HEK293 (cell line): ENCODE data around the gene INAVA.

Experiments used
- CTCF ChIA-PET: fragments of 350-600 bp; formaldehyde crosslinking; extraction: SDS; loops from one replicate; lab custom pipeline; 2021; ENCODE audit warnings: antibody characterized with exemption; lab: Yijun Ruan, JAX
- POLR2A ChIA-PET: fragments of 300-600 bp; formaldehyde crosslinking; extraction: SDS; loops from one replicate; lab custom pipeline; 2020; ENCODE audit warnings: antibody characterized with exemption, inconsistent platforms; lab: Yijun Ruan, JAX
- H3K27ac ChIP-seq: fragments of 200-500 bp; sonication (Bioruptor generic); 2 replicates; pipeline ENCODE4 v1.5.1; 2014; ENCODE audit warnings: low read depth, low read length, control low read depth, inconsistent platforms; ENCODE audit errors: extremely low read depth
- H3K36me3 ChIP-seq, 2 experiments: fragments of 200-500 bp in 1 of 2; sonication (Bioruptor generic) in 1 of 2; 1 replicate in 1 of 2; 2 replicates in 1 of 2; pipeline ENCODE4 v1.5.1; 2014 to 2017; ENCODE audit warnings: inconsistent platforms in 2 of 2, low read length in 2 of 2; ENCODE audit not compliant: control insufficient read depth in 2 of 2, insufficient read depth in 1 of 2
- H3K4me1 ChIP-seq: fragments of 200-500 bp; sonication (Bioruptor generic); 2 replicates; pipeline ENCODE4 v1.5.1; 2014; ENCODE audit warnings: mild to moderate bottlenecking, low read length, inconsistent platforms; ENCODE audit not compliant: control insufficient read depth, insufficient read depth
- H3K4me3 ChIP-seq: 2 replicates; pipeline ENCODE4 v1.5.1; 2011; ENCODE audit warnings: low read depth, mild to moderate bottlenecking, control low read depth, low read length, moderate library complexity
- H3K9me3 ChIP-seq: fragments of 200-500 bp; sonication (Bioruptor generic); 2 replicates; pipeline ENCODE4 v1.5.1; 2014; ENCODE audit warnings: low read depth, low read length, inconsistent platforms; ENCODE audit not compliant: control insufficient read depth, insufficient read depth
- BCL11A ChIP-seq: fragments of 450-650 bp; formaldehyde crosslinking; IDR thresholded peaks from 2 replicates; pipeline ENCODE4 v1.5.1; 2016; ENCODE audit warnings: low read depth, missing biosample characterization, missing genetic modification characterization
- IKZF3 ChIP-seq: fragments of 450-650 bp; IDR thresholded peaks from 2 replicates; pipeline ENCODE4 v1.5.0; 2018; ENCODE audit warnings: missing biosample characterization, mild to moderate bottlenecking, missing genetic modification characterization, moderate library complexity
- KLF1 ChIP-seq: fragments of 450-650 bp; formaldehyde crosslinking; IDR thresholded peaks from 2 replicates; pipeline ENCODE4 v1.5.1; 2016; ENCODE audit warnings: missing biosample characterization, missing genetic modification characterization
- MYNN ChIP-seq: fragments of 450-650 bp; formaldehyde crosslinking; IDR thresholded peaks from 2 replicates; pipeline ENCODE4 v1.5.1; 2016; ENCODE audit warnings: missing biosample characterization, missing genetic modification characterization, borderline replicate concordance
- MZF1 ChIP-seq: fragments of 450-650 bp; formaldehyde crosslinking; IDR thresholded peaks from 2 replicates; pipeline ENCODE4 v1.5.1; 2017; ENCODE audit warnings: missing biosample characterization, missing genetic modification characterization, borderline replicate concordance
- SETDB1 ChIP-seq: IDR thresholded peaks from one replicate; pipeline ENCODE4 v1.6.1; 2017; ENCODE audit warnings: mild to moderate bottlenecking, low read length, moderate library complexity, mixed read lengths; ENCODE audit not compliant: insufficient read length
- ZBTB1 ChIP-seq: fragments of 450-650 bp; formaldehyde crosslinking; IDR thresholded peaks from 2 replicates; pipeline ENCODE4 v1.5.1; 2016; ENCODE audit warnings: missing biosample characterization, missing genetic modification characterization
- ZBTB17 ChIP-seq: fragments of 450-650 bp; formaldehyde crosslinking; IDR thresholded peaks from 2 replicates; pipeline ENCODE4 v1.5.1; 2016; ENCODE audit warnings: missing biosample characterization, missing genetic modification characterization
- ZBTB8A ChIP-seq: fragments of 450-650 bp; formaldehyde crosslinking; IDR thresholded peaks from 2 replicates; pipeline ENCODE4 v1.5.1; 2016; ENCODE audit warnings: missing biosample characterization, missing genetic modification characterization
- ZFP37 ChIP-seq: fragments of 450-650 bp; formaldehyde crosslinking; IDR thresholded peaks from 2 replicates; pipeline ENCODE4 v1.5.1; 2016; ENCODE audit warnings: missing biosample characterization, missing genetic modification characterization
- ZIC2 ChIP-seq: fragments of 450-650 bp; formaldehyde crosslinking; IDR thresholded peaks from 2 replicates; pipeline ENCODE4 v1.5.1; 2016; ENCODE audit warnings: missing biosample characterization, missing genetic modification characterization
- ZNF10 ChIP-seq: fragments of 450-650 bp; formaldehyde crosslinking; IDR thresholded peaks from 2 replicates; pipeline ENCODE4 v1.5.1; 2017; ENCODE audit warnings: missing biosample characterization, missing genetic modification characterization
- ZNF132 ChIP-seq: fragments of 450-650 bp; formaldehyde crosslinking; IDR thresholded peaks from 2 replicates; pipeline ENCODE4 v1.5.1; 2017; ENCODE audit warnings: missing biosample characterization, missing genetic modification characterization, borderline replicate concordance
- ZNF184 ChIP-seq: fragments of 450-650 bp; IDR thresholded peaks from 2 replicates; pipeline ENCODE4 v1.5.1; 2018; ENCODE audit warnings: missing biosample characterization, mild to moderate bottlenecking, missing genetic modification characterization
- ZNF239 ChIP-seq: fragments of 450-650 bp; formaldehyde crosslinking; IDR thresholded peaks from 2 replicates; pipeline ENCODE4 v1.5.1; 2016; ENCODE audit warnings: missing biosample characterization, missing genetic modification characterization
- ZNF335 ChIP-seq: fragments of 450-650 bp; formaldehyde crosslinking; conservative IDR thresholded peaks from 2 replicates; pipeline ENCODE4 v1.5.1; 2016; ENCODE audit warnings: missing biosample characterization, missing genetic modification characterization
- ZNF404 ChIP-seq: fragments of 450-650 bp; formaldehyde crosslinking; IDR thresholded peaks from 2 replicates; pipeline ENCODE4 v1.5.1; 2017; ENCODE audit warnings: missing biosample characterization, missing genetic modification characterization
- ZNF426 ChIP-seq: fragments of 450-650 bp; formaldehyde crosslinking; IDR thresholded peaks from 2 replicates; pipeline ENCODE4 v1.5.1; 2017; ENCODE audit warnings: missing biosample characterization, missing genetic modification characterization, mild to moderate bottlenecking, inconsistent platforms, moderate library complexity
- ZNF510 ChIP-seq: fragments of 450-650 bp; formaldehyde crosslinking; IDR thresholded peaks from 2 replicates; pipeline ENCODE4 v1.5.1; 2018; ENCODE audit warnings: mild to moderate bottlenecking, missing genetic modification characterization, missing biosample characterization; ENCODE audit not compliant: insufficient replicate concordance
- ZNF514 ChIP-seq: fragments of 450-650 bp; formaldehyde crosslinking; IDR thresholded peaks from 2 replicates; pipeline ENCODE4 v1.5.1; 2016; ENCODE audit warnings: missing biosample characterization, missing genetic modification characterization
- ZNF777 ChIP-seq: fragments of 450-650 bp; formaldehyde crosslinking; IDR thresholded peaks from 2 replicates; pipeline ENCODE4 v1.5.1; 2017; ENCODE audit warnings: missing biosample characterization, missing genetic modification characterization, borderline replicate concordance
- ZNF843 ChIP-seq: fragments of 450-650 bp; formaldehyde crosslinking; IDR thresholded peaks from 2 replicates; pipeline ENCODE4 v1.5.1; 2016; ENCODE audit warnings: missing biosample characterization, missing genetic modification characterization
- TF ChIP-seq, protein P1 (sequence below): fragments of 450-650 bp; formaldehyde crosslinking; IDR thresholded peaks from 2 replicates; pipeline ENCODE4 v1.5.1; 2016; ENCODE audit warnings: missing biosample characterization, missing genetic modification characterization
- TF ChIP-seq, protein P2 (sequence below): sonication (generic); formaldehyde crosslinking; IDR thresholded peaks from 2 replicates; pipeline ENCODE4 v1.8.1; 2022; ENCODE audit warnings: mild to moderate bottlenecking, moderate library complexity, missing genetic modification reagents
- TF ChIP-seq, protein P3 (sequence below): fragments of 450-650 bp; formaldehyde crosslinking; conservative IDR thresholded peaks from 2 replicates; pipeline ENCODE4 v1.5.1; 2016; ENCODE audit warnings: low read depth, missing biosample characterization, missing genetic modification characterization
- TF ChIP-seq, protein P4 (sequence below): fragments of 450-650 bp; formaldehyde crosslinking; IDR thresholded peaks from 2 replicates; pipeline ENCODE4 v1.5.1; 2017; ENCODE audit warnings: missing biosample characterization, missing genetic modification characterization
- TF ChIP-seq, protein P5 (sequence below): IDR thresholded peaks from 2 replicates; pipeline ENCODE4 v1.6.1; 2011; ENCODE audit warnings: mild to moderate bottlenecking, low read depth, low read length, borderline replicate concordance

INAVA gene

DNA sequence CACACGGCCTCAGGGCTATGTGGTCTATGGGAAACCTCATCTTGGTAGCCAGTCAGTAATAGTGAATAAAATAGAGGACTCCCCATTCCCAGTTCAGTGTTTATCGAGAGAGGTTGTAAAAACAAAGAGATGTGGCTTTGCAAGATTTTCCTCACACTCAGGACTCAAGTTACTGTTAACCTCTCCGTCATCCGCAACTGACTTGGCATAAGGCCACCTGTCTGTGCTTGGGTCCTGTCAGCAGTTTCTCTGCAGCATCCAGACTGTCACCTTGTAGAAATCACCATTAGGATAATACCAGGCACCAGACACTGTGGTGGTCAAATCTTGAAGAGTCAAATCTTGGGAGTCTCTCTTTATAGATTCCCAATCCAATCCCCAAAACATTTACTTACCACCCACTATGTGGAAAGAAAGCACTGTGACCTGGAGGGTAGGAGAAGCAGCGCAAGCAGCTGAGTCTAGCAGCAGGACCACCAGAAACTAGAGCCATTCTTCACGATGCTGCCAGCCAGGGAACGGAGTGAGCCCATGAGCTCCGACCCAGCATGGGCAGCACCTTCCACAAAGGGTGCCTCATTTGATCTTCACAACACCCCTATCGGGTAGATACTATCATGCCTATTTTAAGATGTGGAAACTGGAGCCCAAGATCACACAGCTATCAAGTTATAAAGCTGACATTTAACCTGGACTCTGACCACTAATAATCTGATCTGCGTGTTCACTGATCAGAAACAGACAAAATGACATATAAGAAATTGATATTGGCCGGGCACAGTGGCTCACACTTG, 27.5 kb upstream of the INAVA start:
- Histone ChIP-seq H3K9me3 (no peaks in the 10 kb centered on the region), H3K4me3 (no peak overlapping the region), H3K36me3 (peaks cover 0 to 16% of the 10 kb centered on the region in 2 experiments; a peak in 1 of 3 replicates), H3K4me1 (peaks cover 3% of the 10 kb centered on the region; the same call in 1 of the 2 replicates), H3K27ac (no peak overlapping the region)
- ChIA-PET CTCF (no interaction called here), POLR2A (no interaction called here)
- TF ChIP-seq, protein P1, sequence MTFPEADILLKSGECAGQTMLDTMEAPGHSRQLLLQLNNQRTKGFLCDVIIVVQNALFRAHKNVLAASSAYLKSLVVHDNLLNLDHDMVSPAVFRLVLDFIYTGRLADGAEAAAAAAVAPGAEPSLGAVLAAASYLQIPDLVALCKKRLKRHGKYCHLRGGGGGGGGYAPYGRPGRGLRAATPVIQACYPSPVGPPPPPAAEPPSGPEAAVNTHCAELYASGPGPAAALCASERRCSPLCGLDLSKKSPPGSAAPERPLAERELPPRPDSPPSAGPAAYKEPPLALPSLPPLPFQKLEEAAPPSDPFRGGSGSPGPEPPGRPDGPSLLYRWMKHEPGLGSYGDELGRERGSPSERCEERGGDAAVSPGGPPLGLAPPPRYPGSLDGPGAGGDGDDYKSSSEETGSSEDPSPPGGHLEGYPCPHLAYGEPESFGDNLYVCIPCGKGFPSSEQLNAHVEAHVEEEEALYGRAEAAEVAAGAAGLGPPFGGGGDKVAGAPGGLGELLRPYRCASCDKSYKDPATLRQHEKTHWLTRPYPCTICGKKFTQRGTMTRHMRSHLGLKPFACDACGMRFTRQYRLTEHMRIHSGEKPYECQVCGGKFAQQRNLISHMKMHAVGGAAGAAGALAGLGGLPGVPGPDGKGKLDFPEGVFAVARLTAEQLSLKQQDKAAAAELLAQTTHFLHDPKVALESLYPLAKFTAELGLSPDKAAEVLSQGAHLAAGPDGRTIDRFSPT (tag by site-specific recombination): no peak
- TF ChIP-seq ZIC2 (tag by site-specific recombination) (peak; percentile 48), ZNF514 (tag by site-specific recombination) (no peak), MZF1 (tag by site-specific recombination) (peak; percentile 55; the same call in 1 of the 2 replicates), ZNF510 (no peak), ZNF10 (tag by site-specific recombination) (no peak), ZNF843 (tag by site-specific recombination) (no peak), ZNF335 (no peak), ZNF777 (no peak), KLF1 (tag by site-specific recombination) (no peak), ZNF404 (no peak), BCL11A (tag by site-specific recombination) (no peak), ZNF184 (tag by site-specific recombination) (no peak), ZNF239 (tag by site-specific recombination) (no peak), ZNF426 (tag by site-specific recombination) (no peak), ZBTB1 (tag by site-specific recombination) (no peak), ZBTB17 (tag by site-specific recombination) (no peak), MYNN (tag by site-specific recombination) (no peak), SETDB1 (no peak), IKZF3 (0 out of 2 replicates have a peak, but pooled peaks have one; percentile 31), ZBTB8A (tag by site-specific recombination) (no peak), ZNF132 (tag by site-specific recombination) (no peak), ZFP37 (no peak)
- TF ChIP-seq, protein P2, sequence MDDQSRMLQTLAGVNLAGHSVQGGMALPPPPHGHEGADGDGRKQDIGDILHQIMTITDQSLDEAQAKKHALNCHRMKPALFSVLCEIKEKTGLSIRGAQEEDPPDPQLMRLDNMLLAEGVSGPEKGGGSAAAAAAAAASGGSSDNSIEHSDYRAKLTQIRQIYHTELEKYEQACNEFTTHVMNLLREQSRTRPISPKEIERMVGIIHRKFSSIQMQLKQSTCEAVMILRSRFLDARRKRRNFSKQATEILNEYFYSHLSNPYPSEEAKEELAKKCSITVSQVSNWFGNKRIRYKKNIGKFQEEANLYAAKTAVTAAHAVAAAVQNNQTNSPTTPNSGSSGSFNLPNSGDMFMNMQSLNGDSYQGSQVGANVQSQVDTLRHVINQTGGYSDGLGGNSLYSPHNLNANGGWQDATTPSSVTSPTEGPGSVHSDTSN (CRISPR knock-in tag): no peak
- TF ChIP-seq, protein P3, sequence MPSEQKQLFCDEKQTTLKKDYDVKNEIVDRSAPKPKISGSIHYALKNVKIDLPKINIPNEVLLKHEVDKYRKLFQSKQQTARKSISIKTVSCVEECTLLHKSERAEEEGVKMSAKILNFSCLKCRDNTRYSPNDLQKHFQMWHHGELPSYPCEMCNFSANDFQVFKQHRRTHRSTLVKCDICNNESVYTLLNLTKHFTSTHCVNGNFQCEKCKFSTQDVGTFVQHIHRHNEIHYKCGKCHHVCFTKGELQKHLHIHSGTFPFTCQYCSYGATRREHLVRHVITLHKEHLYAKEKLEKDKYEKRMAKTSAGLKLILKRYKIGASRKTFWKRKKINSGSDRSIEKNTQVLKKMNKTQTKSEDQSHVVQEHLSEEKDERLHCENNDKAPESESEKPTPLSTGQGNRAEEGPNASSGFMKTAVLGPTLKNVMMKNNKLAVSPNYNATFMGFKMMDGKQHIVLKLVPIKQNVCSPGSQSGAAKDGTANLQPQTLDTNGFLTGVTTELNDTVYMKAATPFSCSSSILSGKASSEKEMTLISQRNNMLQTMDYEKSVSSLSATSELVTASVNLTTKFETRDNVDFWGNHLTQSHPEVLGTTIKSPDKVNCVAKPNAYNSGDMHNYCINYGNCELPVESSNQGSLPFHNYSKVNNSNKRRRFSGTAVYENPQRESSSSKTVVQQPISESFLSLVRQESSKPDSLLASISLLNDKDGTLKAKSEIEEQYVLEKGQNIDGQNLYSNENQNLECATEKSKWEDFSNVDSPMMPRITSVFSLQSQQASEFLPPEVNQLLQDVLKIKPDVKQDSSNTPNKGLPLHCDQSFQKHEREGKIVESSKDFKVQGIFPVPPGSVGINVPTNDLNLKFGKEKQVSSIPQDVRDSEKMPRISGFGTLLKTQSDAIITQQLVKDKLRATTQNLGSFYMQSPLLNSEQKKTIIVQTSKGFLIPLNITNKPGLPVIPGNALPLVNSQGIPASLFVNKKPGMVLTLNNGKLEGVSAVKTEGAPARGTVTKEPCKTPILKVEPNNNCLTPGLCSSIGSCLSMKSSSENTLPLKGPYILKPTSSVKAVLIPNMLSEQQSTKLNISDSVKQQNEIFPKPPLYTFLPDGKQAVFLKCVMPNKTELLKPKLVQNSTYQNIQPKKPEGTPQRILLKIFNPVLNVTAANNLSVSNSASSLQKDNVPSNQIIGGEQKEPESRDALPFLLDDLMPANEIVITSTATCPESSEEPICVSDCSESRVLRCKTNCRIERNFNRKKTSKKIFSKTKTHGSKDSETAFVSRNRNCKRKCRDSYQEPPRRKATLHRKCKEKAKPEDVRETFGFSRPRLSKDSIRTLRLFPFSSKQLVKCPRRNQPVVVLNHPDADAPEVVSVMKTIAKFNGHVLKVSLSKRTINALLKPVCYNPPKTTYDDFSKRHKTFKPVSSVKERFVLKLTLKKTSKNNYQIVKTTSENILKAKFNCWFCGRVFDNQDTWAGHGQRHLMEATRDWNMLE (tag by site-specific recombination): no peak
- TF ChIP-seq, protein P4, sequence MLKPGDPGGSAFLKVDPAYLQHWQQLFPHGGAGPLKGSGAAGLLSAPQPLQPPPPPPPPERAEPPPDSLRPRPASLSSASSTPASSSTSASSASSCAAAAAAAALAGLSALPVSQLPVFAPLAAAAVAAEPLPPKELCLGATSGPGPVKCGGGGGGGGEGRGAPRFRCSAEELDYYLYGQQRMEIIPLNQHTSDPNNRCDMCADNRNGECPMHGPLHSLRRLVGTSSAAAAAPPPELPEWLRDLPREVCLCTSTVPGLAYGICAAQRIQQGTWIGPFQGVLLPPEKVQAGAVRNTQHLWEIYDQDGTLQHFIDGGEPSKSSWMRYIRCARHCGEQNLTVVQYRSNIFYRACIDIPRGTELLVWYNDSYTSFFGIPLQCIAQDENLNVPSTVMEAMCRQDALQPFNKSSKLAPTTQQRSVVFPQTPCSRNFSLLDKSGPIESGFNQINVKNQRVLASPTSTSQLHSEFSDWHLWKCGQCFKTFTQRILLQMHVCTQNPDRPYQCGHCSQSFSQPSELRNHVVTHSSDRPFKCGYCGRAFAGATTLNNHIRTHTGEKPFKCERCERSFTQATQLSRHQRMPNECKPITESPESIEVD (tag by site-specific recombination): peak; percentile 70
- TF ChIP-seq, protein P5, sequence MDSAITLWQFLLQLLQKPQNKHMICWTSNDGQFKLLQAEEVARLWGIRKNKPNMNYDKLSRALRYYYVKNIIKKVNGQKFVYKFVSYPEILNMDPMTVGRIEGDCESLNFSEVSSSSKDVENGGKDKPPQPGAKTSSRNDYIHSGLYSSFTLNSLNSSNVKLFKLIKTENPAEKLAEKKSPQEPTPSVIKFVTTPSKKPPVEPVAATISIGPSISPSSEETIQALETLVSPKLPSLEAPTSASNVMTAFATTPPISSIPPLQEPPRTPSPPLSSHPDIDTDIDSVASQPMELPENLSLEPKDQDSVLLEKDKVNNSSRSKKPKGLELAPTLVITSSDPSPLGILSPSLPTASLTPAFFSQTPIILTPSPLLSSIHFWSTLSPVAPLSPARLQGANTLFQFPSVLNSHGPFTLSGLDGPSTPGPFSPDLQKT: no peak
